Subcutaneous adipose tissue (tissue), 4 donors: Measurements from ENCODE around the gene DAD1. TPM values are rescaled to one million over a fixed set of nuclear protein-coding genes. Genes with fewer than 3 reads are reported as not detected.

Source experiments
- total RNA-seq, 4 donors: library from RNA; depleted of rRNA; stranded (reverse); fragments of >200 nt; gene quantifications; one replicate each; pipeline ENCODE4 v1.1.0, GENCODE V29; 2016
- TF ChIP-seq, protein P1 (sequence below): fragments of 450-650 bp; IDR thresholded peaks from one replicate; pipeline ENCODE4 v1.5.1; 2016; ENCODE audit warnings: low read depth, mild to moderate bottlenecking, control low read depth, antibody characterized with exemption, moderate library complexity

The DAD1 gene
- total RNA-seq, 4 donors from 2014 or later, result 114 to 356 (median 179) TPM

DNA sequence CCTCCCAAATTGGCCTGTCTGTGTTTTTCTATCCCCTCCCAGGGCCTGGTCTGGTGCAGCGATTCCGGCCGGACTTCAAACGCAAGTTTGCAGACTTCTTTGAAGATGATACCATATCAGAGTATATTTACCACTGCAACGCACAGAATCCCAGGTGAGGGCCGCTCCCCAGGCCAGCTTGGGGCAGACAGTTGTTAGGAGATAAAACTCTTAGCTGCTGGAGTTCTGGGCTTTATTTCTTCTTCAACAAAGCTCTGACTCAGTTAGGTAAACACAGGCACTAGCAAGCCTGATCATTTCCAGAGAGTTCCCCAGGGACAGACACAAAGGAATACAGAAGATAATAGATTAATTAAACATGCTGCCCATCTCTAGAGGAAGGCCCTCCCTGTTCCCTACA, 17.4 kb upstream of the DAD1 start:
- TF ChIP-seq, protein P1, sequence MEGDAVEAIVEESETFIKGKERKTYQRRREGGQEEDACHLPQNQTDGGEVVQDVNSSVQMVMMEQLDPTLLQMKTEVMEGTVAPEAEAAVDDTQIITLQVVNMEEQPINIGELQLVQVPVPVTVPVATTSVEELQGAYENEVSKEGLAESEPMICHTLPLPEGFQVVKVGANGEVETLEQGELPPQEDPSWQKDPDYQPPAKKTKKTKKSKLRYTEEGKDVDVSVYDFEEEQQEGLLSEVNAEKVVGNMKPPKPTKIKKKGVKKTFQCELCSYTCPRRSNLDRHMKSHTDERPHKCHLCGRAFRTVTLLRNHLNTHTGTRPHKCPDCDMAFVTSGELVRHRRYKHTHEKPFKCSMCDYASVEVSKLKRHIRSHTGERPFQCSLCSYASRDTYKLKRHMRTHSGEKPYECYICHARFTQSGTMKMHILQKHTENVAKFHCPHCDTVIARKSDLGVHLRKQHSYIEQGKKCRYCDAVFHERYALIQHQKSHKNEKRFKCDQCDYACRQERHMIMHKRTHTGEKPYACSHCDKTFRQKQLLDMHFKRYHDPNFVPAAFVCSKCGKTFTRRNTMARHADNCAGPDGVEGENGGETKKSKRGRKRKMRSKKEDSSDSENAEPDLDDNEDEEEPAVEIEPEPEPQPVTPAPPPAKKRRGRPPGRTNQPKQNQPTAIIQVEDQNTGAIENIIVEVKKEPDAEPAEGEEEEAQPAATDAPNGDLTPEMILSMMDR, result no peak

DNA sequence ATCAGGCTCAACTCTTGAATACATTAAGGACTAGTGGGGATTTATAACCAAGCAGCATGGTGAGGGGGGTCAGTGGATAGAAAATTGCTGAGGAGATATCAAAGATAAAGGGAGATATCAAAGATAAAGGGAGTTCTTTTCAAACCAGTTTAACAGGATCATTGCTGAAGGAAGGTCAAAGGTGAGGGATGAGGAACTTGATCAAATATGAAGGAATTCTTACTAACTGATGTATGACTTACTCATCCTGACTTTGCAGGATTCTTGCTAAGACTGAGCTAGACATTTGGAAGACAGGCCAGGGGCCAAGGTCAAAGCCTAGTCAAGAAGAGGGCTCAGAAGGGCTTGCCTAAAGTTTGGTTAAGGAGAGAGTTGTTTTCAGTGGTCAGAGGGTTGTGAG, 13.8 kb upstream of the DAD1 start:
- TF ChIP-seq, protein P1, result no peak

DNA sequence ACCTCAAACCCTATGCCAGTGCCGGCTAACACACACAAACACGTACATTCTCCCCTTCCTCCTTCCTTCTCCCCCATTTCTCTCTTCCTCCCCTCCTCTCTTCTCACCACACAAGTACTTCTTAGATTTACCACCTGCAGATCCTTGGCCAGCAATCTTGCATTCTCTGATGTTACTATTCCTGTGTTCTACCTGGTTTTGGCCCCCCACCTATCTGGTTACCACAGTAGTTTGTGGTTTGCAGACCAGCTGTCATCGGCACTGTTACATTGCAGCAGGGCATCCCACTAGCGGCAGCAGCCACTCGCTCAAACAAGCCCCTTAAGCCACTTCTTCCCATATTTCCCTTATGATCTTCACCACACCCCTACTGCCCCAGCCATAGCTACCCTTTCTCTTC, 13.0 kb upstream of the DAD1 start:
- TF ChIP-seq, protein P1, result no peak

DNA sequence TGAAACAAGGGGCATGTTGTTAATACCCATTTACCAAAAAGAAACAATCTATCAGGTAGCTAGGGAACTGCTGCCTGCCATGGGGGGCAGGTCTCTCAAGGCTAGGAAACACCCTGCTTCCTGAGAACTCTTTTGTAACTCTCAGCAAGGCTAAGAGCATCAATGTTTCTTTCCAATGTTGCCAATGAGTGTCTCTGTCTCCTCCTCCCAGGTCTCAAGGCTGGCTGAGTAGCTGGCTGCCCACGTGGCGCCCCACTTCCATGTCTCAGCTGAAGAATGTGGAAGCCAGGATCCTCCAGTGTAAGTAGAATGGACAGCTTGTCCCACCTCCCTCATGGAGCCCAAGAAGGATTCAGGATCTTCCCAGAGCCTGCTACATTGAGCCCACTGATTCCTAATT, 12.4 kb upstream of the DAD1 start:
- TF ChIP-seq, protein P1, result no peak

DNA sequence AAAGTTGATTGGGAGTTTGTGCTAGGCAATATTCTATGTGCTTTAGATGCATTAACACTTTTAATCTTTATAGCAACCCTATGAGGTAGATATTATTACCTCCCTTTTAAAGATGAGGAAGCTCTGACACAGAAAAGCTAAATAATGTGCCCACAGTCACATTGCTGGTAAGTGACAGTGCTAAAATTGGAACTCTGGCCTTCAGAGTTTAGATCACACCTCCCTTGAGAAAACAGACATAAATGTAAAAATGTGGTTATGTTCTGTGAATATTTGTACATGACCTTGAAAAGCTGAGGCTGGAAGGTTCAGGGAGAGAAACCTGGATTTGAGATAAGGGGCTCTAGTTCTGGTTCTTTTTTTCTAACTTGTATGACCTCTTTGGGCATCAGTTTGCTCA, 11.0 kb upstream of the DAD1 start:
- TF ChIP-seq, protein P1, result no peak

DNA sequence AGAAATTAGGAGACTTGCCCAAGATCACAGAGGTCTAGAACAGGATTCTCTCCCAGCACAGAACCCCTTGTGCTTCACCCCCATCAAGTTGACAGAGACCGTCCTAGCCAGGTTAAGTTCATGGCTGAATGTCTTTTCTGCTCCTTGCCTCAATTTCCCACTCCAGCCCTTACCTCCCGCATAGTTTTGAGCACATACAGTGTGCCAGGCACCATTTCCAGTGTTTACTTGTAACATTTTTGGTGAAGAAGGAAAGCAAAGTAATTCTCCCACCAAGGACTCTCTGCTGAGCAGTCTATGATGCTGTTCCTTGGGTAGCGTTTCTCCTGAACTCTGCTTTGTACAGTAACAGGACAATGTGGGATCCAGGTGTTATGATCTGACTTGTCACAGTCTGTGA, 10.3 kb upstream of the DAD1 start:
- TF ChIP-seq, protein P1, result no peak

DNA sequence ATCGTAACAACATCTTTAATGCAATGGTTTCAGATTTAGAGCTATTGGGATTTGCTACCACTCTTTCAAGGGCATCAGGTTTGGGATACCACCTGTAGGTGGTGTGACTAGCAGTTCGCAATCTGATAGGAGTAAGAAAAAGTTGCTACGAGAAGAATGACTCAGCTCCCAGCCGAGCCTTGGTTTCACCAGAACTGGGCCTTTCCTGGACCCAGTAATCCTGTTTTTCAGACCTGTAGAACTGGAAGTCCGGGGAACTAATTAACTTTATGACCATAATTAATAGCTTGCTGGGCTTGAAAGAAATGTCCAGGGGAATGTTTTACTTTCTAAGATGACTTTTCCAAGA, 9.8 kb upstream of the DAD1 start:
- TF ChIP-seq, protein P1, result no peak
